Activated CD4-positive, alpha-beta memory T cell treated with anti-CD3 and anti-CD28 coated beads, Interleukin-2, amount 10 ng/mL, durations not matched to agents 7 days and 5 days (primary cell): ENCODE data around the gene NAP1L4. TPM values are rescaled to one million over a fixed set of nuclear protein-coding genes. Genes with fewer than 3 reads are reported as not detected.

Experiments
- CTCF ChIA-PET: fragments of 350-600 bp; sonication (Branson Sonifier 250); formaldehyde crosslinking; loops from one replicate; lab custom pipeline; 2021; ENCODE audit warnings: antibody characterized with exemption, inconsistent platforms; lab: Charles Lee
- POLR2A ChIA-PET: fragments of 350-600 bp; sonication (Branson Sonifier 250); formaldehyde crosslinking; loops from one replicate; lab custom pipeline; 2021; ENCODE audit warnings: antibody characterized with exemption; lab: Charles Lee
- DNase-seq: peaks from one replicate; pipeline ENCODE4 v3.0.0-alpha.2; 2020
- H3K27ac Mint-ChIP-seq: one replicate; pipeline ENCODE4 v1.8.0; 2021; ENCODE audit warnings: mild to moderate bottlenecking, mixed read lengths
- H3K27me3 Mint-ChIP-seq: one replicate; pipeline ENCODE4 v1.8.0; 2021; ENCODE audit warnings: mixed read lengths
- H3K36me3 Mint-ChIP-seq: one replicate; pipeline ENCODE4 v1.8.0; 2021; ENCODE audit warnings: low read depth, mixed read lengths
- H3K4me1 Mint-ChIP-seq: one replicate; pipeline ENCODE4 v1.8.0; 2021; ENCODE audit warnings: mixed read lengths
- H3K4me3 Mint-ChIP-seq: one replicate; pipeline ENCODE4 v1.8.0; 2021; ENCODE audit warnings: mild to moderate bottlenecking, mixed read lengths
- H3K9me3 Mint-ChIP-seq: one replicate; pipeline ENCODE4 v1.8.0; 2021; ENCODE audit warnings: mixed read lengths
- total RNA-seq, 2 experiments: library from RNA; stranded (reverse); gene quantifications; one replicate each; pipeline ENCODE4 v1.2.3, GENCODE V29; 2021

Gene NAP1L4
- total RNA-seq, 2 experiments from 2014 or later, result 299 to 314 TPM

GRCh38 chr11:2923446-2924375, 68.4 kb downstream of the NAP1L4 start:
- H3K4me1 Mint-ChIP-seq, result peaks cover 10% of the 10 kb centered on the region
- DNase-seq, result no peak
- H3K4me3 Mint-ChIP-seq, result no peak overlapping the region
- ChIA-PET CTCF (no interaction called here), POLR2A (interaction anchor here (1.1 to 1.4 kb wide), 2 partner anchors 20 to 31 kb away, joined by 3 read pairs; no protein-coding TSS in a partner anchor)
- H3K36me3 Mint-ChIP-seq, result no peaks in the 10 kb centered on the region
- no peaks in the 10 kb centered on the region for H3K9me3 Mint-ChIP-seq
- no peak overlapping the region for H3K27ac Mint-ChIP-seq
- peaks cover 14% of the 10 kb centered on the region for H3K27me3 Mint-ChIP-seq

- Mint-ChIP-seq H3K27ac (no peak overlapping the region), H3K9me3 (no peaks in the 10 kb centered on the region), H3K36me3 (no peaks in the 10 kb centered on the region), H3K4me3 (no peak overlapping the region), H3K4me1 (peaks cover 2% of the 10 kb centered on the region), H3K27me3 (peaks cover 5% of the 10 kb centered on the region)
- ChIA-PET POLR2A (no interaction called here), CTCF (no interaction called here)
- DNase-seq, result no peak
Measured at GRCh38 chr11:2922655-2923054, 69.5 kb downstream of the NAP1L4 start.

- Mint-ChIP-seq H3K9me3 (no peaks in the 10 kb centered on the region), H3K36me3 (no peaks in the 10 kb centered on the region), H3K27me3 (no peaks in the 10 kb centered on the region), H3K4me1 (no peaks in the 10 kb centered on the region), H3K27ac (no peak overlapping the region), H3K4me3 (no peak overlapping the region)
- POLR2A ChIA-PET, result interaction anchor here (0.8 kb wide), 1 partner anchor 20 kb away, joined by 3 read pairs; a partner anchor contains a TSS
- CTCF ChIA-PET, result no interaction called here
- DNase-seq, result no peak
Measured at GRCh38 chr11:2921742-2922493, 70.2 kb downstream of the NAP1L4 start.

- POLR2A ChIA-PET, result no interaction called here
- H3K27me3 Mint-ChIP-seq, result no peaks in the 10 kb centered on the region
- H3K27ac Mint-ChIP-seq, result no peak overlapping the region
- no peaks in the 10 kb centered on the region for H3K9me3 Mint-ChIP-seq
- CTCF ChIA-PET, result interaction anchor here (1.1 kb wide), 1 partner anchor 9 kb away, joined by 3 read pairs; no protein-coding TSS in a partner anchor
- H3K4me1 Mint-ChIP-seq, result no peaks in the 10 kb centered on the region
- no peaks in the 10 kb centered on the region for H3K36me3 Mint-ChIP-seq
- DNase-seq, result no peak
- H3K4me3 Mint-ChIP-seq, result no peak overlapping the region
Measured at GRCh38 chr11:2921261-2921660, 70.9 kb downstream of the NAP1L4 start.

- Mint-ChIP-seq H3K27me3 (no peaks in the 10 kb centered on the region), H3K4me3 (no peak overlapping the region), H3K9me3 (no peaks in the 10 kb centered on the region), H3K4me1 (no peaks in the 10 kb centered on the region), H3K27ac (no peak overlapping the region), H3K36me3 (no peaks in the 10 kb centered on the region)
- POLR2A ChIA-PET, result interaction anchor here (0.9 kb wide), 1 partner anchor 17 kb away, joined by 3 read pairs; no protein-coding TSS in a partner anchor
- DNase-seq, result no peak
- CTCF ChIA-PET, result interaction anchor here (1.1 kb wide), 1 partner anchor 10 kb away, joined by 3 read pairs; no protein-coding TSS in a partner anchor
Measured at GRCh38 chr11:2920343-2920742, 71.8 kb downstream of the NAP1L4 start.

GRCh38 chr11:2919837-2920236, 72.3 kb downstream of the NAP1L4 start:
- DNase-seq, result no peak
- no peaks in the 10 kb centered on the region for H3K27me3 Mint-ChIP-seq
- H3K27ac Mint-ChIP-seq, result no peak overlapping the region
- H3K9me3 Mint-ChIP-seq, result no peaks in the 10 kb centered on the region
- ChIA-PET CTCF (no interaction called here), POLR2A (interaction anchor here (0.9 kb wide), 1 partner anchor 17 kb away, joined by 3 read pairs; no protein-coding TSS in a partner anchor)
- no peaks in the 10 kb centered on the region for H3K4me1 Mint-ChIP-seq
- H3K4me3 Mint-ChIP-seq, result no peak overlapping the region
- H3K36me3 Mint-ChIP-seq, result no peaks in the 10 kb centered on the region

- Mint-ChIP-seq H3K36me3 (no peaks in the 10 kb centered on the region), H3K4me3 (no peak overlapping the region), H3K27ac (no peak overlapping the region), H3K27me3 (no peaks in the 10 kb centered on the region), H3K9me3 (no peaks in the 10 kb centered on the region), H3K4me1 (no peaks in the 10 kb centered on the region)
- no peak for DNase-seq
- ChIA-PET CTCF (interaction anchor here (1.4 kb wide), 1 partner anchor 26 kb away, joined by 4 read pairs; no protein-coding TSS in a partner anchor), POLR2A (no interaction called here)
Measured at GRCh38 chr11:2919188-2919587, 72.9 kb downstream of the NAP1L4 start.

GRCh38 chr11:2917842-2918490, 74.2 kb downstream of the NAP1L4 start:
- CTCF ChIA-PET, result interaction anchor here (1.4 kb wide), 1 partner anchor 25 kb away, joined by 4 read pairs; no protein-coding TSS in a partner anchor
- peaks cover 7% of the 10 kb centered on the region for H3K4me1 Mint-ChIP-seq
- H3K27ac Mint-ChIP-seq, result no peak overlapping the region

GRCh38 chr11:2916892-2917645, 75.1 kb downstream of the NAP1L4 start:
- ChIA-PET POLR2A (interaction anchor here (1.0 kb wide), 1 partner anchor 8 kb away, joined by 3 read pairs; no protein-coding TSS in a partner anchor), CTCF (no interaction called here)
- Mint-ChIP-seq H3K27ac (no peak overlapping the region), H3K9me3 (no peaks in the 10 kb centered on the region), H3K4me3 (no peak overlapping the region), H3K4me1 (peaks cover 7% of the 10 kb centered on the region), H3K36me3 (no peaks in the 10 kb centered on the region), H3K27me3 (no peaks in the 10 kb centered on the region)
- no peak for DNase-seq

More at GRCh38 chr11:2917842-2918490, 74.2 kb downstream of the NAP1L4 start:
- Mint-ChIP-seq H3K4me3 (no peak overlapping the region), H3K9me3 (no peaks in the 10 kb centered on the region), H3K36me3 (no peaks in the 10 kb centered on the region), H3K27me3 (no peaks in the 10 kb centered on the region)
- POLR2A ChIA-PET, result no interaction called here
- DNase-seq, result no peak

GRCh38 chr11:2916114-2916891, 75.8 kb downstream of the NAP1L4 start:
- peaks cover 7% of the 10 kb centered on the region for H3K4me1 Mint-ChIP-seq
- H3K9me3 Mint-ChIP-seq, result no peaks in the 10 kb centered on the region
- no peaks in the 10 kb centered on the region for H3K36me3 Mint-ChIP-seq
- POLR2A ChIA-PET, result interaction anchor here (1.0 kb wide), 1 partner anchor 9 kb away, joined by 3 read pairs; no protein-coding TSS in a partner anchor
- no peak overlapping the region for H3K27ac Mint-ChIP-seq
- no peak overlapping the region for H3K4me3 Mint-ChIP-seq
- H3K27me3 Mint-ChIP-seq, result no peaks in the 10 kb centered on the region
- CTCF ChIA-PET, result no interaction called here
- DNase-seq, result no peak

GRCh38 chr11:2915473-2915872, 76.7 kb downstream of the NAP1L4 start:
- CTCF ChIA-PET, result no interaction called here
- H3K27me3 Mint-ChIP-seq, result no peaks in the 10 kb centered on the region
- no peak overlapping the region for H3K4me3 Mint-ChIP-seq
- peaks cover 7% of the 10 kb centered on the region for H3K4me1 Mint-ChIP-seq
- no peak for DNase-seq
- no peaks in the 10 kb centered on the region for H3K9me3 Mint-ChIP-seq
- no peak overlapping the region for H3K27ac Mint-ChIP-seq
- no peaks in the 10 kb centered on the region for H3K36me3 Mint-ChIP-seq
- POLR2A ChIA-PET, result no interaction called here
